HG02840 (cell line): Measurements from ENCODE around the gene CDC40.
A peak's percentile ranks its signal among the peaks of the same experiment; 100 is the strongest.

Experiments used
- ATAC-seq: cut with Tn5 transposase; IDR thresholded peaks from one replicate; pipeline ENCODE4 v1.9.1; 2021; ENCODE audit warnings: mild to moderate bottlenecking, moderate library complexity, moderate number of reproducible peaks; ENCODE audit not compliant: unreplicated experiment, low FRiP score

Gene CDC40

GRCh38 chr6:110180228-110181008 is at the start of gene CDC40:
Gene CDC40 (plus strand): TSS chr6:110180427. CDS start chr6:110180445, 18 bp downstream.
- ATAC-seq = peak; percentile 52

DNA sequence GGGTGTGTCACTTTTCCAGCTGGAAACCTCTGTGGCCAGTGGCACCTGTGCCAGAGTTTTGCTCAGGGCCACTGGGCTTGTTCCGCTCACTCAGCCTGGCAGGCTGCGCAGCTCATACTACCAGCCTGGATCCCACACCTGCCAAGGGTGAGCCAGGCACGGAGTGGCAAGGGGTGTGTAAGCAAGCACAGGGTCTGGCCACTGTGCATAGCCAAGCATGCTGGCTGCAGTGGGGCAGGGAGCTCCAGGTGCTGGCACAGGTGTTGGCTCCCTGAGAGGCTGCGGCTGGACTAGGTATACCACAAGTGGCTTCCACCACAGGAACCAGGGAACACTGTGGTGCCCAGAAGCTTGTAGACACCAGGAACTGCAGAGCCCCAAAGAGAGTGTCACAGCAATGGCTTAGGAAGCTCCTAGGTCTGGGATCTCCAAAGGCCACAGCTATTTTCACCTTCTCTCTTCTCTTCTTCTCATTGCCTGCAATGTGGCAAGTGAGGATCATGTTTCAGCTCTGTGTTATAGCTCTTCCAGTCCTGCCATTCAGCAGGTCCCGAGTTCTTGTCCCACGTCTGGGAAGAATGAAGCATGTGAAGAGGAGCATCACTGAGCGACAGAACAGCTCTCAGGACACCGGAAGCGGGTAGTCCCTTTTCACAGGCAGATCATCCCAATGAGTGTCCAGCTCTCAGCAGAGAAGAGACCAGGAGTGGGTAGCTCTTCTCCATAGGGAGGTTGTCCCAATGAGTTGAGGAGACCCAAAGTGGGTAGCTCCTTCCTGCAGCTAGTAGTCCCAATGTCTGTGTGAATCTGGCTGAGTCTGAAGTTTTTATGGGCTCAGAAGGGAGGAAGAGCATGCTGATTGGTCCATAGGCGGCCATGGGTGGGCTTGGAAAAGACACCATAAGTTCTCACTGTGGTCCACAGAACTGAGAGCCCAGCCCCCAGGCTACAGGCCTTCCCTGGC is 42.0 kb upstream of the CDC40 start:
- ATAC-seq = no peak

- no peak for ATAC-seq
Observed at GRCh38 chr6:110139052-110139451, 41.2 kb upstream of the CDC40 start.

DNA sequence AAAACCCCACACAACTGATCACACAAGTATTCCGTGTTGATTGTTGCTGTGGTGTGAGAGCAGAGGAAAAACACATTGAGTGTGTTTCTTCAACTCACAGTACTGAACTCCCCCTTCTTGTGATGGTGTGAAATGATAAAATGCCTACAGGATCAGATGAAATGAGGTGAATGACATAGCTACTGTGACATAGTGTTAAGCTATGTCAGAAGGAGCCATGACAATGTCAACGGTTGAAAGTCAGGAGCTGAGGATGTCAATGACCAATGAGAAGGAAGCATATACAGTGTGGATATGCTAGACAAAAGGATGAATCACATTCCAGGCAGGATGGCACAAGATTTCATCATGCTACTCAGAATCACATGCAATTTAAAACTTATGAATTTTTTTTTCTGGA is 39.6 kb upstream of the CDC40 start:
- no peak for ATAC-seq

GRCh38 chr6:110147870-110148269 is 32.4 kb upstream of the CDC40 start:
- no peak for ATAC-seq

DNA sequence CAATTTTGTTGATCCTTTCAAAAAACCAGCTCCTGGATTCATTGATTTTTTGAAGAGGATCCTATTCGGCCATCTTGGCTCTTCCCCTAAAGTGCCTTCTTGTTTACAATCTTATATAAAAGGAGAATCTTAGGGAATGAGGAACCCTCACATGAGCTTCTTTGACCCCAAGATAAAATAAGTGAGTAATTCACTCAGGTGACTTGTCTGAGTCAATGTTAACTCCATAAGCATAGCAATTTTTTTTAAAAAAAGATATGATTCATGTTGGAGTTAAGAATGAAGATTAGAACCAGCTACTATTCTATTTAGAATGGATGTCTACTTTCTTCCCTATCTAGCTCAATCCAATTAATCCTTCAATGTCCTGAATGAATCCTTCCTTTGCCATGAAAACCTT is 21.7 kb upstream of the CDC40 start:
- no peak for ATAC-seq

- ATAC-seq = no peak
Observed at GRCh38 chr6:110170081-110170480, 10.1 kb upstream of the CDC40 start.

DNA sequence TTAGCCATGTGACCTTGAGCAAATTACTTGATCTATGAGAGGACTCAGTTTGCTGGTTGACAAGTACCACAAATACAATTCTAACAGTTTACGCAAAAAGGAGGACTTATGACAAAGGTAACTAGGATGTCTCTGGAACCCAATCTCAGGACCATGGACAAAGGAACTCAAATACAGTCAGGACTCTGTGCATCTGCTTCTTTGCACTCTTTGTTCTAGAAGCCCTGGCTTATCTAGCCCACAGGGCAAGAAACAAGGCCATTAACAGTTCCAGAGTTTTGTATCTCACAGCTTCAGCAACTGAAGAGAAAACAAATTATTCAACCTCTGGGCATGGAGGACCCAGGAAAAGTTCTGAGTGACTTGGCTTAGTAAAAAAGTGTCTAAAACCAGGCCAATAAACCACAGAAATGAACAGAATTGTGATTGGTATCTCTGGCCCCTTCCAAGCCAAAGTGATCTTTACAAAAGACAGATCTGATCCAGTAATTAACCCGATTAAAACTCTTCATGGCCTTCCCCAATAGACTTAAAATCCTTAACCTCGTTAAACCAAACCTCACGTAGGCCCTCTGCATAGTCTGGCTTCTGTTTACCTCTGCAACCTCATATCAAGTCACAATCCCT is 6.6 kb upstream of the CDC40 start:
- ATAC-seq = no peak

DNA sequence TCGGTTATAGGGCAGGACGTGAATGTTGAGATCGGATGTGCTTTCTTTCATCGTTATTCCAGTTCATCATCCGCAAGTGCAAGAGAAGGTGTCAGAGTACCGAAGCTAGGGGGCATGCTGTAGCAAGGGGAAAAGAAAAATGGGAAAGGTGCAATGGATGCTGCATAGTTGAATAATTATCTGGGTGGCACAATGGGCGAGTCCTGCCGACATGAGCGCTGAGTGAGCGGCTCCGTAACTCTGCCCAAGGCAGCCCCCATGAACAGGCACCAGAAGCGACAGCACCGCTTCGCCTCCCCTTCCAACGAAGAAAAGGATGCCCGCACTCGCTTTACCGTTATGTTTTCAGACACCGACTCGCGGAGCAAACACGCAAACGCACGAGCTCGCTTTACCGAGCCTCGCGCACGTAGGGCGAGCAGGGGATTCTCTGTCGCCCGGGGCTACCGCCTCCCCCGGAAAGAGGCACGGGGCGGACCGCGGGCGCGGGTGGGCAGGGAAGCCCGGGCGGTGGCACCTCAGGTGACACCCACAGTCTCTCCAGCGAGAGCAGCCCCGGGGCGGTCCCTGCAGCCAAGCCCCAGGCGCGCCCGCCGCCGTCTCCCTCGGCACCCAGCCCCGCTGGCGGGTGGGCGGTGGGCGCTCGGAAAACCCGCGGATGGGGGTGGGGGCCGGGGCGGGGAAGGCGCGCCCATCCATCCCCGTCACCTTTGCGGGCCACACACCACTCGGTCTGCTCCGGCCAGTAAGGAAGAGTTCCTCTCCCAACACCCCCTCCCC is 1.4 kb upstream of the CDC40 start:
- ATAC-seq = peak; percentile 14

- peak; percentile 90 for ATAC-seq
Observed at GRCh38 chr6:110179406-110180227, 610 bp upstream of the CDC40 start, which contains the start of gene WASF1. Gene WASF1 (minus strand): TSS chr6:110179670. CDS start chr6:110127601, 52,069 bp downstream.

GRCh38 chr6:110181131-110182030 is 1.2 kb downstream of the CDC40 start:
- ATAC-seq = no peak

GRCh38 chr6:110183292-110183885 is 3.2 kb downstream of the CDC40 start:
- no peak for ATAC-seq

- no peak for ATAC-seq
Observed at GRCh38 chr6:110185879-110186278, 5.7 kb downstream of the CDC40 start.

GRCh38 chr6:110188791-110189190 is 8.6 kb downstream of the CDC40 start:
- ATAC-seq = no peak

GRCh38 chr6:110190726-110191125 is 10.5 kb downstream of the CDC40 start:
- ATAC-seq = no peak

GRCh38 chr6:110191477-110191876 is 11.2 kb downstream of the CDC40 start:
- no peak for ATAC-seq

GRCh38 chr6:110195639-110196038 is 15.4 kb downstream of the CDC40 start:
- ATAC-seq = no peak

DNA sequence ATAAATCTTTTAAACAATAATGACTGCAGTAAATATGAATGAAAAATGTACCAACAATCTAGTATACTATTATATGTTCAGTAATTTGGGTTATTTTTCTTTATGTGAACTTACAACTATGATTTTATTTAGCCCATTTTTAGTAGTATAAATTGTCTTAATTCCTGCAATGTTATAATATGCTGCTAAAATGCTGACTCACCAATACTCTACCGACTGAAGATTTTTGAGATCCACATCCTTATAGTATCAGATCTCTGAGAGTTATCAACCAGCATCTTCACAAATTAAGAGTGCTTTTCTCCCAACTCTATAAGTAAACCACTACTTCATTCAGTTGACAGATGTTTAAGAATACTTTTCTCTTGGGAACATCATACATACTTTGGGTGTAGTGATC is 16.6 kb downstream of the CDC40 start:
- no peak for ATAC-seq
